ENCODE measurements around the gene TPRX1.
"Not testable (repeated sequence)": the region's sequence is repeated elsewhere in the genome, so short reads cannot be mapped to it uniquely, and the experiment has no call there.

The TPRX1 gene

GRCh38 chr19:47813995-47814328, 9.6 kb upstream of the TPRX1 start:
- H3K4me3 ChIP-seq (ENCODE audit: low read length) = no peak overlapping the region
- TF ChIP-seq CTCF (IDR thresholded peaks at IDR 0.05; ENCODE audit: insufficient read depth, low read depth, low read length, missing control alignments) = no peak
- no peak for DNase-seq (ENCODE audit: low read depth)

- peak; percentile 62 for TF ChIP-seq CTCF (IDR thresholded peaks at IDR 0.05; ENCODE audit: insufficient read depth, low read depth, low read length, missing control alignments)
- no peak overlapping the region for H3K4me3 ChIP-seq (ENCODE audit: low read length)
- peak; percentile 47 for DNase-seq (ENCODE audit: low read depth)
Observed at GRCh38 chr19:47813304-47813994, 9.1 kb upstream of the TPRX1 start.

GRCh38 chr19:47806435-47806834, 2.1 kb upstream of the TPRX1 start:
- H3K4me3 ChIP-seq (ENCODE audit: low read length) = no peak overlapping the region
- no peak for DNase-seq (ENCODE audit: low read depth)
- no peak for TF ChIP-seq CTCF (IDR thresholded peaks at IDR 0.05; ENCODE audit: insufficient read depth, low read depth, low read length, missing control alignments)

- no peak for TF ChIP-seq CTCF (IDR thresholded peaks at IDR 0.05; ENCODE audit: insufficient read depth, low read depth, low read length, missing control alignments)
- no peak overlapping the region for H3K4me3 ChIP-seq (ENCODE audit: low read length)
- no peak for DNase-seq (ENCODE audit: low read depth)
Observed at GRCh38 chr19:47805313-47805712, 962 bp upstream of the TPRX1 start.

GRCh38 chr19:47803671-47804070, 680 bp downstream of the TPRX1 start:
- not testable (repeated sequence) for DNase-seq (ENCODE audit: low read depth); H3K4me3 ChIP-seq (ENCODE audit: low read length)

- not testable (repeated sequence) for DNase-seq (ENCODE audit: low read depth); H3K4me3 ChIP-seq (ENCODE audit: low read length)
Observed at GRCh38 chr19:47803148-47803547, 1.2 kb downstream of the TPRX1 start.

GRCh38 chr19:47802521-47803043, 1.8 kb downstream of the TPRX1 start:
- H3K4me3 ChIP-seq (ENCODE audit: low read length) = no peak overlapping the region
- DNase-seq (ENCODE audit: low read depth) = no peak
- no peak for TF ChIP-seq CTCF (IDR thresholded peaks at IDR 0.05; ENCODE audit: insufficient read depth, low read depth, low read length, missing control alignments)

- no peak for DNase-seq (ENCODE audit: low read depth)
- TF ChIP-seq CTCF (IDR thresholded peaks at IDR 0.05; ENCODE audit: insufficient read depth, low read depth, low read length, missing control alignments) = no peak
- H3K4me3 ChIP-seq (ENCODE audit: low read length) = no peak overlapping the region
Observed at GRCh38 chr19:47801270-47801669, 3.1 kb downstream of the TPRX1 start.
